Activated CD4-positive, alpha-beta T cell treated with anti-CD3 and anti-CD28 coated beads for 4 hours (primary cell): ENCODE results near the gene SERPINE1.

Experiments used
- DNase-seq, 2 donors: peaks; one replicate each; pipeline ENCODE4 v3.0.0-alpha.2; 2020

SERPINE1 gene

DNA sequence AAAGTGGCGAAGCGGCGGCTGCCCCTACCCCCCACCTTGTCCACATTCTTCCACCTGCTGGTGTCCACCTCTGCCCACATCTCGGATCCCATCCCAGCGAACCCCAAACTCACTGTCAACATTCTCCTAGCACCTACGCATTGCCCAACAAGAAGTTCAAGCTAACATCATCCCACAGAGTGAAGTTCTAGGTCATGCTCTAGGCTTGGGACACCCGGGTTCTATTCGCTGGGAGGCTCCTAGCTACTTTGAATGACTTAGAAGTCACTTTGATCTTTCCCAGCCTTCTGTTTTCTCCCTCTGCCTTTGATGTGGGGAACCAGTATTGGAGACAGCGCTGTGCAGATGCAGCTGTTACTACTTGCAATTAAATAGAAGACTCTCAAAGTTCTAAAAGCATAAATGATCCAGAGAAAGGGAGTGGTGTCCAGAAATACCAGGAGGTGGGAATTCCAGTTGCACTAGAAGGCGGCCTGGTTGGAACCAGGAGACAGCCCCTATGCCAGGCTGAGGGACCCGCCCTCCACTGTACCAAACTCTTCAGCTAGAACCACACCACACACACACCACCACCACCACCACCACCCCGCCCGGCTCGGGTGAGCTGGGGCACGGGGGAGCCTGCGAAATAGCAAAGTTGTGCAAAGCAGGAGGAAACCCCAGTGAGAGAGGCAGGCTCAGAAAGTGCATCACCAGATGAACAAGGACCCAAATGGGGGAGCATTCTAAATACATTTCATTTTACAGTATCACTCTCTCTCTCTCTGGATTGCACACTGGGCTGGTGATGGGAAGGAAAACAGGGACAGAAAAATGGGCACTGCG is 43.9 kb downstream of the SERPINE1 start:
- no peak for DNase-seq

- DNase-seq = no peak
Measured at GRCh38 chr7:101171442-101171837, 44.5 kb downstream of the SERPINE1 start.

- no peak for DNase-seq
Measured at GRCh38 chr7:101172005-101172853, 45.3 kb downstream of the SERPINE1 start.

- no peak for DNase-seq
Measured at GRCh38 chr7:101172854-101173751, 46.2 kb downstream of the SERPINE1 start.

GRCh38 chr7:101173752-101174244 is 46.9 kb downstream of the SERPINE1 start:
- DNase-seq = peak; percentile 43 to 58

DNA sequence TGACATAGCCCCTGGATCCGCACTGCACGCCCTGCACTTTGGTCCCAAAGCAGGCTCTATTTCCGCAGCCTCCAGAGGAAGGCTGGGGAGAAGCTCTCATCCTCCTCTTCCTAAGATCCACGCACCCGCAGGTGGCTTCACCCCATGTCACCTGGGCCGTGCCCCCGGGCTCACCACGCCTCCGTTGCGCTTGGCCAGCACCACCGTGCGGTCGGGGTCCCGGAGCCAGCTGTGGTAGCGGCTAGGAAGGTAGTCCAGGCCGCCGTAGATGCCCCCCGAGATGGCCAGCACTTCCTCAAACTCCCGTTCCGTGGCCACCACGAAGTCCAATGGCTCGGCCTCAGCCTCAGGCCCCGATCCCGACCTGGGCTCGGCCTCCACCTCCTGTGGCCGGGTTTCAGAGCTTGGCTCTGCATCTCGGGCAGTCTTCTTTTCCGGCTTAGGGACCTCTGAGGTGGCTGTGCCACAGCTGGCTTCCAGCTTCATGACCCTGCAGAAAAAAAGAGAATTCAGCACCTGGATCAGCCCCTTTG is 47.5 kb downstream of the SERPINE1 start:
- DNase-seq = no peak

DNA sequence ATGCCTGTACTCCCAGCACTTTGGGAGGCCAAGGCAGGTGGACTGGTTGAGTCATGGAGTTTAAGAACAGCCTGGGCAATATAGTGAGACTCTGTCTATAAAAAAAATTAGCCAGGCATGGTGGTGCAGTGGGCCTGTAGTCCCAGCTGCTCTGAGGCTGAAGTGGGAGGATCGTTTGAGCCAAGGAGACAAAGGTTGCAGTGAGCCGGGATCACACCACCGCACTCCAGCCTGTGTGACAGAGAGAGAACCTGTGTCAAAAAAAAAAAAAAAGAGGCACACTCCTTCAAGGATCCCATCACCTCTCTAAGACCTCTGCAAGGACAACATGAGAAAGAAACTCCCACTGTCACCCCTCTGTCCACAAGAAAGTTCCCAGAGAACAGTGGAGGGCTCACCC is 48.8 kb downstream of the SERPINE1 start:
- DNase-seq = no peak

DNA sequence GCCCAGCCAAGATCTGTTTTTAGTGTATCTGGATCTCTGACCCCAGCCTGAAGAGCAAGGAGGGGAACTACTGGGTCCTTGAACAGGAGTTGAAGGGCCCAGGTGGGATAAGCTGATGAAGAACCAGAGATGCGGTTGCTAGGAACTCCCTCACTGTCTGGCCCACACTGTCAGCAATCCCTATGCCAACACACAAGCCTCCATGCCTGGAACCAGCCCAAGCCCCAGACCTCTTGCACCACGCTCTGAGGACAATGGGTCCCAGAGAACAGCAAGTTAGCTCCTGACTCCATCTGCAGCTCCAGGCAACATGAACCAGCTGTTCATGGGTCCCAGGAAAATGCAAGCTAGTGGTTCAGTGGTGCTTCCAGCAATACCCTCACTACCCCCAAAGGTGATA is 50.7 kb downstream of the SERPINE1 start:
- DNase-seq = no peak

DNA sequence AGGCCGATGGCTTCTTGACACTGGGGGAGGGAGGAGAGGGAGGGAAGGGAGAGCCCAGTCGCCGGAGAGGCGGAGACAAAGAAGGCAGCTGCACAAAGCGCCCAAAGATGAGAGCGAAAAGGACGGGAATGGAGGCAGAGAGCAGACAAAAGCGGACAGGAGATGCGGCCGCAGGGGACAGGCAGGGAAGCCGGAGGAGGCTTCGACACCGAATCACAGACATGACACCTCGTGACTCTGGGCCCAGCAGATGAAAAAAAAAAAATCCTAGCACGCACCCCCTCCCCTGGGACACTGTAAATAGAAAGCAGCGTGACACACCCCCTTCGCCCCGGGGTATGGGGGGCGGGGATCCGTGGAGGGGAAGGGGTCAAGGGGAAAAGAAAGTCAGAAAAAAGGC is 52.2 kb downstream of the SERPINE1 start:
- no peak for DNase-seq

- DNase-seq = no peak
Measured at GRCh38 chr7:101179713-101180112, 52.8 kb downstream of the SERPINE1 start.

GRCh38 chr7:101180130-101180755 is 53.3 kb downstream of the SERPINE1 start, which contains the start of gene NAT16:
TSS of gene NAT16 (minus strand) at chr7:101180293. CDS start at chr7:101174807, 5,486 bp downstream.
- DNase-seq = no peak

- no peak for DNase-seq
Measured at GRCh38 chr7:101185258-101185839, 58.4 kb downstream of the SERPINE1 start.

GRCh38 chr7:101186194-101186593 is 59.3 kb downstream of the SERPINE1 start:
- no peak for DNase-seq

DNA sequence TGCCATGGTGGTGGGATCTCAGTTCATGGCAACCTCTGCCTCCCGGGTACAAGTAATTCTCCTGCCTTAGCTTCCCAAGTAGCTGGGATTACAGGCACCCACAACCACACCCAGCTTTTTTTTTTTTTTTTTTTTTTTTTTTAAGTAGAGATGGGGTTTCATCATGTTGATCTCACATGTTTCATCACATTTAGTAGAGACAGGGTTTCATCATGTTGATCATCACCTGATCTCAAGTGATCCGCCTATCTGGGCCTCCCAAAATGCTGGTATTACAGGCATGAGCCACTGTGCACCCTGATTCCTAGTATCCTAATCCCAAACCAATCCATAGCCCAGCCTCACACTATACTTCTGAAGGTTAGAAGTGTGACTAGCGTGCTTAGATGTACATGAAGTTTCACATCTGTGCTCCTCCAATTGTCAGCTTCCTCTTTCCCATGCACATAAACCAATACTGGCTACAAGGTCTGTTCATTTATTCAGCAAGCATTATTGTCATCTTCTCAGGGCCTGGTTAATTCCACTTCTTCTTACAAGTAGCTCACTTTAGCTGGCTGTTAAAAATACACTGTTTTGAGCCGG is 60.0 kb downstream of the SERPINE1 start:
- DNase-seq = no peak
